Adrenal gland (tissue), 12 donors: Measurements from ENCODE around the gene FGF21. TPM values are rescaled to one million over a fixed set of nuclear protein-coding genes. Genes with fewer than 3 reads are reported as not detected.

Experiments
- DNase-seq, 7 donors: peaks; one replicate each; pipeline ENCODE4 v3.0.0-alpha.2; 2019 to 2020
- H3K27ac ChIP-seq, 5 donors: fragments of 200-600 bp; sonication (generic) in 4 of 5; 1 replicate in 3 of 5; 2 replicates in 2 of 5; pipeline versions ENCODE4 v1.5.1 to v1.8.0; 2016 to 2020; ENCODE audit warnings: mild to moderate bottlenecking in 1 of 5
- H3K27me3 ChIP-seq: fragments of 200-600 bp; 2 replicates; pipeline ENCODE4 v1.8.0; 2021
- H3K36me3 ChIP-seq, 2 donors: fragments of 200-600 bp; replicated peaks in 1 of 2; 1 replicate in 1 of 2; 2 replicates in 1 of 2; pipeline versions ENCODE4 v1.5.1 to v1.8.0; 2018 to 2022
- H3K4me1 ChIP-seq, 2 donors: fragments of 200-600 bp; replicated peaks in 1 of 2; 1 replicate in 1 of 2; 2 replicates in 1 of 2; pipeline versions ENCODE4 v1.5.1 to v1.8.0; 2018 to 2021
- H3K4me3 ChIP-seq, 4 donors: fragments of 200-600 bp; sonication (generic) in 3 of 4; one replicate each; pipeline ENCODE4 v1.5.1; 2016 to 2018
- H3K9me3 ChIP-seq, 3 donors: fragments of 200-600 bp; sonication (generic) in 1 of 3; replicated peaks in 1 of 3; 1 replicate in 2 of 3; 2 replicates in 1 of 3; pipeline versions ENCODE4 v1.5.1 to v1.8.0; 2016 to 2021
- CTCF ChIP-seq, 6 experiments: fragments of 450-650 bp in 4 of 6; fragments of 200-600 bp in 2 of 6; sonication (generic) in 1 of 6; IDR thresholded peaks; 1 replicate in 5 of 6; 2 replicates in 1 of 6; pipeline versions ENCODE4 v1.5.1 to v1.8.0; 2016 to 2021; ENCODE audit warnings: antibody characterized with exemption in 6 of 6, mild to moderate bottlenecking in 2 of 6, moderate library complexity in 1 of 6
- POLR2A ChIP-seq, 2 donors: fragments of 450-650 bp; IDR thresholded peaks; one replicate each; pipeline ENCODE4 v1.6.1; 2017; ENCODE audit warnings: antibody characterized with exemption in 2 of 2, mild to moderate bottlenecking in 2 of 2, moderate library complexity in 1 of 2
- WGBS, 4 donors: extraction: QIAGEN DNeasy Blood & Tissue Kit in 2 of 4; methylation state at CpG; one replicate each; pipeline versions ENCODE4 v1.1.5 to v1.1.7; 2013 to 2017; 5-methylcytosine and 5-hydroxymethylcytosine counted together
- intact Hi-C, 2 donors: fragments of 100-400 bp; cut with DNase I; formaldehyde crosslinking; loops; one replicate each; pipeline versions ENCODE4 v1.14.1 to v1.15.0; 2022 to 2023
- polyA plus RNA-seq, 3 donors: library from polyadenylated mRNA; stranded (reverse); fragments of 200-250 nt in 2 of 3; fragments of 350-450 nt in 1 of 3; fragmentation: Illumina TruSeq in 1 of 3; extraction: RNeasy Lipid Tissue Mini Kit (QIAGEN cat#74804) in 1 of 3; gene quantifications; one replicate each; pipeline ENCODE4 v1.2.3, GENCODE V29; 2013 to 2014
- total RNA-seq, 9 donors: library from RNA; depleted of rRNA in 4 of 9; stranded (reverse); fragments of >200 nt in 4 of 9; fragments of 120-200 nt in 1 of 9; fragmentation: NEBNext Ultra II Directional in 1 of 9; extraction: Animal tissue kit (Norgen Biotek cat#: 25700) in 1 of 9; gene quantifications; one replicate each; pipeline versions ENCODE4 v1.1.0 to v1.2.4, GENCODE V29; 2013 to 2023
- donor health status: healthy with polysubstance abuse.
- donor health status: Bipolar disorder and iron deficiency.
- donor health status: DM: yes; HTN: yes; CAD: no.
- donor health status: DM: no; HTN: no; CAD: no.
- donor health status: DM: no; HTN: no; CAD: no.
- donor health status: DM: yes; HTN: yes; CAD: no.

The FGF21 gene
- total and polyA plus RNA-seq, 12 donors, result not detected

GRCh38 chr19:48724796-48725753, 30.2 kb upstream of the FGF21 start:
- intact Hi-C loops, result no loop called here
- Histone ChIP-seq H3K27ac (peak overlapping the region; percentile 53 to 84 (median 63)), H3K27me3 (no peaks in the 10 kb centered on the region), H3K4me1 (peaks cover 6 to 20% of the 10 kb centered on the region in 2 donors), H3K9me3 (no peaks in the 10 kb centered on the region), H3K4me3 (no peak overlapping the region), H3K36me3 (peaks cover 0 to 4% of the 10 kb centered on the region in 2 donors)
- TF ChIP-seq CTCF (IDR thresholded peaks at IDR 0.05), result no peak
- TF ChIP-seq POLR2A (IDR thresholded peaks at IDR 0.05), result no peak
- peak; percentile 74 to 92 (median 79) for DNase-seq
- 33 to 42% (median 36%) methylated on average over 11 of the region's 11 CpGs for WGBS, 4 donors

- Histone ChIP-seq H3K9me3 (no peaks in the 10 kb centered on the region), H3K27ac (peak overlapping the region in 2 of 5 donors; percentile 82 to 84), H3K36me3 (peaks cover 0 to 4% of the 10 kb centered on the region in 2 donors), H3K27me3 (no peaks in the 10 kb centered on the region), H3K4me3 (no peak overlapping the region), H3K4me1 (peaks cover 4 to 16% of the 10 kb centered on the region in 2 donors)
- intact Hi-C loops, result no loop called here
- no peak for DNase-seq
- 75 to 83% (median 79%) methylated on average over 2 of the region's 2 CpGs for WGBS, 4 donors
- TF ChIP-seq CTCF (IDR thresholded peaks at IDR 0.05) (no peak), POLR2A (IDR thresholded peaks at IDR 0.05) (no peak)
Measured at GRCh38 chr19:48726556-48726955, 28.8 kb upstream of the FGF21 start.

- Histone ChIP-seq H3K27me3 (no peaks in the 10 kb centered on the region), H3K36me3 (peaks cover 0 to 4% of the 10 kb centered on the region in 2 donors), H3K27ac (peak overlapping the region in 1 of 5 donors; percentile 12), H3K4me1 (peaks cover 4 to 16% of the 10 kb centered on the region in 2 donors), H3K9me3 (no peaks in the 10 kb centered on the region), H3K4me3 (no peak overlapping the region)
- TF ChIP-seq POLR2A (IDR thresholded peaks at IDR 0.05) (no peak), CTCF (IDR thresholded peaks at IDR 0.05) (no peak)
- WGBS, 4 donors, result 66 to 80% (median 73%) methylated on average over 20 to 77 of the region's 77 CpGs
- intact Hi-C loops, result no loop called here
- peak in 1 of 7 donors; percentile 26 for DNase-seq
Measured at GRCh38 chr19:48728911-48729664, 26.2 kb upstream of the FGF21 start.

GRCh38 chr19:48731452-48731851, 23.9 kb upstream of the FGF21 start:
- peaks cover 0 to 4% of the 10 kb centered on the region in 2 donors for H3K36me3 ChIP-seq
- TF ChIP-seq CTCF (IDR thresholded peaks at IDR 0.05) (no peak), POLR2A (IDR thresholded peaks at IDR 0.05) (no peak)
- no peaks in the 10 kb centered on the region for H3K9me3 ChIP-seq
- no peaks in the 10 kb centered on the region for H3K27me3 ChIP-seq
- intact Hi-C loops, result loop anchor here in 1 of 2 donors (10.0 kb wide), 1 partner anchor 57 kb away; the partner anchor contains the start of gene NTN5
- H3K4me3 ChIP-seq, result no peak overlapping the region
- H3K4me1 ChIP-seq, result no peaks in the 10 kb centered on the region
- 86 to 95% (median 92%) methylated on average over 4 of the region's 4 CpGs for WGBS, 4 donors
- no peak overlapping the region for H3K27ac ChIP-seq
- no peak for DNase-seq
